Neural cell (in vitro differentiated cells): ENCODE measurements around the gene LSAMP. TPM values are rescaled to one million over a fixed set of nuclear protein-coding genes. Genes with fewer than 3 reads are reported as not detected.

Experiments
- H2AFZ ChIP-seq: fragments of 200-600, 300-800 bp; sonication (generic), shearing (Covaris generic); 2 replicates; pipeline ENCODE4 v1.6.0; 2014; ENCODE audit warnings: low read depth, mild to moderate bottlenecking, antibody characterized with exemption, low read length, moderate library complexity
- H3F3A ChIP-seq: fragments of 200-600 bp; shearing (Covaris generic); 2 replicates; pipeline ENCODE4 v1.6.1; 2016; ENCODE audit warnings: mild to moderate bottlenecking, moderate library complexity, mixed read lengths, antibody characterized with exemption, low read length; ENCODE audit not compliant: insufficient read depth, poor library complexity, severe bottlenecking
- H3K27ac ChIP-seq: fragments of 200-600, 300-800 bp; sonication (generic), shearing (Covaris generic); 2 replicates; pipeline ENCODE4 v1.5.1; 2014; ENCODE audit warnings: mild to moderate bottlenecking, low read length, moderate library complexity
- H3K27me3 ChIP-seq: fragments of 300-800, 200-600 bp; sonication (generic), shearing (Covaris generic); 2 replicates; pipeline ENCODE4 v1.6.0; 2014; ENCODE audit warnings: mild to moderate bottlenecking, low read depth, low read length, moderate library complexity; ENCODE audit not compliant: insufficient read depth
- H3K36me3 ChIP-seq: fragments of 300-800, 200-600 bp; sonication (generic), shearing (Covaris generic); 2 replicates; pipeline ENCODE4 v1.5.1; 2014; ENCODE audit warnings: mild to moderate bottlenecking, antibody characterized with exemption, low read length, moderate library complexity; ENCODE audit not compliant: insufficient read depth
- H3K4me2 ChIP-seq: fragments of 300-800, 200-600 bp; sonication (generic), shearing (Covaris generic); 2 replicates; pipeline ENCODE4 v1.6.0; 2014; ENCODE audit warnings: mild to moderate bottlenecking, low read length
- H3K4me3 ChIP-seq: fragments of 300-800, 200-600 bp; sonication (generic), shearing (Covaris generic); 2 replicates; pipeline ENCODE4 v1.5.1; 2014; ENCODE audit warnings: mild to moderate bottlenecking, low read length, moderate library complexity
- H3K79me2 ChIP-seq: fragments of 200-600 bp; shearing (Covaris generic); replicated peaks from 2 replicates; pipeline ENCODE4 v1.6.0; 2014; ENCODE audit warnings: mild to moderate bottlenecking, low read length, moderate library complexity; ENCODE audit not compliant: insufficient read depth
- H3K9ac ChIP-seq: fragments of 300-800, 200-600 bp; sonication (generic), shearing (Covaris generic); 2 replicates; pipeline ENCODE4 v1.6.1; 2016; ENCODE audit warnings: mild to moderate bottlenecking, low read length, mixed read lengths
- H3K9me2 ChIP-seq: fragments of 200-600 bp; shearing (Covaris generic); 2 replicates; pipeline ENCODE4 v1.6.1; 2016; ENCODE audit warnings: mild to moderate bottlenecking, low read length, mixed read lengths; ENCODE audit not compliant: insufficient read depth
- H3K9me3 ChIP-seq: fragments of 200-600, 300-800 bp; sonication (generic), shearing (Covaris generic); 2 replicates; pipeline ENCODE4 v1.6.1; 2016; ENCODE audit warnings: mild to moderate bottlenecking, mixed run types, low read length, moderate library complexity, mixed read lengths
- H4K20me1 ChIP-seq: fragments of 200-600 bp; shearing (Covaris generic); 2 replicates; pipeline ENCODE4 v1.6.1; 2016; ENCODE audit warnings: mild to moderate bottlenecking, mixed run types; ENCODE audit not compliant: insufficient read depth
- CTCF ChIP-seq: fragments of 450-650 bp; IDR thresholded peaks from 2 replicates; pipeline ENCODE4 v1.5.1; 2014; ENCODE audit warnings: antibody characterized with exemption, mild to moderate bottlenecking, moderate library complexity; ENCODE audit not compliant: poor library complexity, severe bottlenecking
- EP300 ChIP-seq: fragments of 450-650 bp; conservative IDR thresholded peaks from 2 replicates; pipeline ENCODE4 v1.6.1; 2014; ENCODE audit warnings: antibody characterized with exemption, mild to moderate bottlenecking, moderate library complexity; ENCODE audit not compliant: poor library complexity, severe bottlenecking
- POLR2AphosphoS5 ChIP-seq: IDR thresholded peaks from 2 replicates; pipeline ENCODE4 v1.6.1; 2012
- RAD21 ChIP-seq: fragments of 450-650 bp; conservative IDR thresholded peaks from 2 replicates; pipeline ENCODE4 v1.6.1; 2014; ENCODE audit warnings: antibody characterized with exemption, mild to moderate bottlenecking, moderate library complexity
- REST ChIP-seq: IDR thresholded peaks from 2 replicates; pipeline ENCODE4 v1.6.1; 2012; ENCODE audit warnings: borderline replicate concordance
- SMC3 ChIP-seq: fragments of 450-650 bp; conservative IDR thresholded peaks from 2 replicates; pipeline ENCODE4 v1.6.1; 2014; ENCODE audit warnings: antibody characterized with exemption, mild to moderate bottlenecking, moderate library complexity; ENCODE audit not compliant: poor library complexity
- TAF1 ChIP-seq: IDR thresholded peaks from 2 replicates; pipeline ENCODE4 v1.6.1; 2012; ENCODE audit warnings: low read depth
- polyA plus RNA-seq: library from polyadenylated mRNA; depleted of rRNA; stranded (reverse); fragments of >200 nt; gene quantifications from 2 replicates; pipeline ENCODE4 v1.2.3, GENCODE V29; 2014

LSAMP gene
- polyA plus RNA-seq, 1 donor from 2014 or later = 93.6 TPM

DNA sequence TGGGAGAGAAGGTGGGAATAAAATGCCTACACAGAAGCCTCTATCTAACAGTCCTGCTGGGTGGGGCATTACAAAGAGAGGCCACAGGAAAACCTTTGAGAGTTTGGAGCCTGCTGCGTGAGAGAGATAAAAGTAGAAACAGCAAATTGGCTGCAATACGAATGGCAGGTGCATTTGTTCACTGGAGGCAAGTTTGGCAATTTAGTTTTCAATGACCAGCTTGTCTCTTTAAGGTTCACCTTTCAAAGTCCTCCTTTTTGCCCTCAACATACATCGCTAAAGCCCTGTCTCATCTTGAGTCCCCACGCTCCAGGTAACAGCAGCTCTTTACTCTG is 405.7 kb downstream of the LSAMP start:
- no peak overlapping the region for H3K4me2 ChIP-seq
- no peaks in the 10 kb centered on the region for H3K27me3 ChIP-seq
- H3F3A ChIP-seq = peaks cover under 1% of the 10 kb centered on the region
- H3K79me2 ChIP-seq = no peaks in the 10 kb centered on the region
- no peak overlapping the region for H3K27ac ChIP-seq
- H3K4me3 ChIP-seq = no peak overlapping the region
- no peak overlapping the region for H3K9ac ChIP-seq
- no peaks in the 10 kb centered on the region for H3K36me3 ChIP-seq
- no peak for TF ChIP-seq EP300
- TF ChIP-seq SMC3 = no peak
- no peak for TF ChIP-seq POLR2AphosphoS5
- no peak for TF ChIP-seq RAD21
- TF ChIP-seq CTCF = no peak
- TF ChIP-seq REST = no peak
- no peaks in the 10 kb centered on the region for H3K9me2 ChIP-seq
- H2AFZ ChIP-seq = no peak overlapping the region
- no peaks in the 10 kb centered on the region for H3K9me3 ChIP-seq
- no peaks in the 10 kb centered on the region for H4K20me1 ChIP-seq

DNA sequence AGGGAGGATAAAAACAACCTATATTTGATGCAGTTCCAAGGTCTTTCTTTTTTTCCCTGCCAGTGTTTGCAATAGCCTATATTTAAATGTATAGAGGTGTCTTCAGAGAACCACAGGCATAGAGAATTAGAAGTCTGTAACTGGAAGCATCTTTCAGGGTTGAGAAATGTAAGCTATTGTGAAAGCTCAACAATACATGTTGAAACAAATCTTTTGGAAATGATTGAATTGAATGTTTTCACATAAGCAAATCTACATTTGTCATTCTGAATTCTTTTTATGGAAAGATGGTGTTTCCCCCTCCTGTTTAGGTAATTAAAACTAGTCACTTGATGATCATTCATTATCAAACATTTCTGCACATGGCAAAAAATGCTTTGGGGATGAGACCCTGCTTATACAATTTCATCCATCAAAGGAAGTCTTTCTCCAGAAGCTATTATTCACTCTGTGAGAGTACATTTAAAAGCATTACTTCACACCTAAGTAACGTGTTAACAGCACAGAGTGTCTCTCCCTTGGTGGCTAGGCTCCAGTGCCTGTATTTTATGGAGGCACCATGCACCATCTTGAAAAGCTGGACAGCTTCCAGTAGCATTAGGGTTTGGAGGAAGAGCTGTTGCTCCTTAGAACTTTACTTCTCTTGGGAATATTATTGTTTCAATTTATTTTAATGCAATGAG is 406.2 kb downstream of the LSAMP start:
- H3K27me3 ChIP-seq = no peaks in the 10 kb centered on the region
- H3F3A ChIP-seq = no peaks in the 10 kb centered on the region
- no peaks in the 10 kb centered on the region for H4K20me1 ChIP-seq
- H3K9me3 ChIP-seq = no peaks in the 10 kb centered on the region
- no peak overlapping the region for H2AFZ ChIP-seq
- no peaks in the 10 kb centered on the region for H3K9me2 ChIP-seq
- H3K4me2 ChIP-seq = no peak overlapping the region
- TF ChIP-seq TAF1 = no peak
- no peak for TF ChIP-seq REST
- no peak overlapping the region for H3K27ac ChIP-seq
- H3K79me2 ChIP-seq = no peaks in the 10 kb centered on the region
- H3K36me3 ChIP-seq = no peaks in the 10 kb centered on the region
- H3K4me3 ChIP-seq = no peak overlapping the region
- no peak overlapping the region for H3K9ac ChIP-seq
